HG03045 (cell line): ENCODE results near the gene TACC3.

Source experiments
- ATAC-seq: cut with Tn5 transposase; IDR thresholded peaks from one replicate; pipeline ENCODE4 v1.9.1; 2021; ENCODE audit warnings: mild to moderate bottlenecking, moderate library complexity; ENCODE audit not compliant: unreplicated experiment

The TACC3 gene

GRCh38 chr4:1788254-1788973 is 67.1 kb downstream of the TACC3 start:
- no peak for ATAC-seq

- no peak for ATAC-seq
Observed at GRCh38 chr4:1789552-1789951, 68.2 kb downstream of the TACC3 start.

GRCh38 chr4:1790005-1790404 is 68.7 kb downstream of the TACC3 start:
- ATAC-seq, result no peak

- no peak for ATAC-seq
Observed at GRCh38 chr4:1792158-1792831, 71.0 kb downstream of the TACC3 start.

- peak; percentile 42 for ATAC-seq
Observed at GRCh38 chr4:1792832-1793495, 71.6 kb downstream of the TACC3 start, which contains the start of gene FGFR3. TSS of gene FGFR3 (plus strand) at chr4:1793293. CDS start at chr4:1793935, 642 bp downstream.

- no peak for ATAC-seq
Observed at GRCh38 chr4:1793496-1793840, 72.1 kb downstream of the TACC3 start.

GRCh38 chr4:1793940-1794808 is 72.9 kb downstream of the TACC3 start:
- no peak for ATAC-seq
